ENCODE measurements around the gene PANK1.

PANK1 gene

GRCh38 chr10:89644967-89645741 lies at the start of gene PANK1:
Gene PANK1, minus strand, starts transcription at chr10:89645242. Its CDS starts 351 bp downstream, at chr10:89644891.
- Histone ChIP-seq H3K4me3 (IDR thresholded peaks at IDR 0.05; ENCODE audit: insufficient read depth, low read depth, low read length) (no peak within 1 kb of the TSS), H2AFZ (ENCODE audit: low read depth) (peak within 1 kb of the TSS; percentile 96), H3K9ac (peak within 1 kb of the TSS; percentile 63), H3K27ac (peak within 1 kb of the TSS; percentile 55), H3K4me1 (ENCODE audit: low read depth, poor library complexity, severe bottlenecking) (peaks cover 16% of the 10 kb centered on the region), H3K27me3 (ENCODE audit: insufficient read depth, low read depth) (no peaks in the 10 kb centered on the region), H4K20me1 (ENCODE audit: insufficient read depth) (no peaks in the 10 kb centered on the region), H3K36me3 (ENCODE audit: insufficient read depth) (no peaks in the 10 kb centered on the region), H3K4me2 (peak within 1 kb of the TSS; percentile 64), H3K79me2 (ENCODE audit: insufficient read depth, low read depth) (no peaks in the 10 kb centered on the region)
- TF ChIP-seq CTCF (conservative IDR thresholded peaks at IDR 0.05; ENCODE audit: low read depth, low read length) = no peak

GRCh38 chr10:89693176-89693575 lies 48.1 kb upstream of the PANK1 start:
- H3K4me1 ChIP-seq (ENCODE audit: low read depth, poor library complexity, severe bottlenecking) = no peaks in the 10 kb centered on the region
- no peak for TF ChIP-seq CTCF (conservative IDR thresholded peaks at IDR 0.05; ENCODE audit: low read depth, low read length)
- H3K36me3 ChIP-seq (ENCODE audit: insufficient read depth) = no peaks in the 10 kb centered on the region
- no peak overlapping the region for H3K4me2 ChIP-seq
- no peak overlapping the region for H3K9ac ChIP-seq
- H4K20me1 ChIP-seq (ENCODE audit: insufficient read depth) = no peaks in the 10 kb centered on the region
- no peak overlapping the region for H3K4me3 ChIP-seq (IDR thresholded peaks at IDR 0.05; ENCODE audit: insufficient read depth, low read depth, low read length)
- H3K27me3 ChIP-seq (ENCODE audit: insufficient read depth, low read depth) = no peaks in the 10 kb centered on the region
- H3K27ac ChIP-seq = no peak overlapping the region
- H3K79me2 ChIP-seq (ENCODE audit: insufficient read depth, low read depth) = no peaks in the 10 kb centered on the region
- no peak overlapping the region for H2AFZ ChIP-seq (ENCODE audit: low read depth)

- Histone ChIP-seq H4K20me1 (ENCODE audit: insufficient read depth) (no peaks in the 10 kb centered on the region), H3K27ac (no peak overlapping the region), H3K9ac (no peak overlapping the region), H2AFZ (ENCODE audit: low read depth) (no peak overlapping the region), H3K4me2 (no peak overlapping the region), H3K27me3 (ENCODE audit: insufficient read depth, low read depth) (no peaks in the 10 kb centered on the region), H3K79me2 (ENCODE audit: insufficient read depth, low read depth) (no peaks in the 10 kb centered on the region), H3K4me1 (ENCODE audit: low read depth, poor library complexity, severe bottlenecking) (no peaks in the 10 kb centered on the region), H3K4me3 (IDR thresholded peaks at IDR 0.05; ENCODE audit: insufficient read depth, low read depth, low read length) (no peak overlapping the region), H3K36me3 (ENCODE audit: insufficient read depth) (no peaks in the 10 kb centered on the region)
- no peak for TF ChIP-seq CTCF (conservative IDR thresholded peaks at IDR 0.05; ENCODE audit: low read depth, low read length)
Observed at GRCh38 chr10:89692416-89692815, 47.4 kb upstream of the PANK1 start.

GRCh38 chr10:89690027-89690426 lies 45.0 kb upstream of the PANK1 start:
- Histone ChIP-seq H3K27me3 (ENCODE audit: insufficient read depth, low read depth) (no peaks in the 10 kb centered on the region), H3K4me1 (ENCODE audit: low read depth, poor library complexity, severe bottlenecking) (no peaks in the 10 kb centered on the region), H2AFZ (ENCODE audit: low read depth) (no peak overlapping the region), H3K4me3 (IDR thresholded peaks at IDR 0.05; ENCODE audit: insufficient read depth, low read depth, low read length) (no peak overlapping the region), H3K9ac (no peak overlapping the region), H3K79me2 (ENCODE audit: insufficient read depth, low read depth) (no peaks in the 10 kb centered on the region), H3K36me3 (ENCODE audit: insufficient read depth) (no peaks in the 10 kb centered on the region), H3K4me2 (no peak overlapping the region), H3K27ac (no peak overlapping the region), H4K20me1 (ENCODE audit: insufficient read depth) (no peaks in the 10 kb centered on the region)
- TF ChIP-seq CTCF (conservative IDR thresholded peaks at IDR 0.05; ENCODE audit: low read depth, low read length) = no peak

Data from KMS-11 (cell line).